K562 (cell line): ENCODE measurements around the gene MPRIP. TPM values are rescaled to one million over a fixed set of nuclear protein-coding genes. Genes with fewer than 3 reads are reported as not detected.

Source experiments
- ATF7 ChIP-seq: fragments of 450-650 bp; IDR thresholded peaks from 2 replicates; pipeline ENCODE4 v1.7.1; 2014; ENCODE audit warnings: mild to moderate bottlenecking, moderate library complexity
- HNRNPH1 ChIP-seq: fragments of 200-400 bp; formaldehyde crosslinking; optimal IDR thresholded peaks from 2 replicates; pipeline ENCODE3; 2017; ENCODE audit warnings: low read depth, mild to moderate bottlenecking, low read length, moderate library complexity
- NR2C1 ChIP-seq, 2 experiments: fragments of 450-650 bp; IDR thresholded peaks; 2 replicates each; pipeline ENCODE4 v1.6.1; 2017; ENCODE audit warnings: mild to moderate bottlenecking in 2 of 2, antibody characterized with exemption in 1 of 2, inconsistent platforms in 1 of 2, missing compliant biosample characterization in 1 of 2, missing genetic modification characterization in 1 of 2
- PHB ChIP-seq: fragments of 250-450 bp; sonication (Bioruptor Pico); IDR thresholded peaks from 2 replicates; pipeline ENCODE4 v1.5.0; 2021
- POLR2H ChIP-seq: IDR thresholded peaks from 2 replicates; pipeline ENCODE4 v1.6.1; 2016; ENCODE audit warnings: missing genetic modification characterization, low read depth, mild to moderate bottlenecking, control low read depth, missing compliant biosample characterization, moderate library complexity
- RBM15 ChIP-seq: fragments of 200-400 bp; formaldehyde crosslinking; IDR thresholded peaks from 2 replicates; pipeline ENCODE4 v1.6.1; 2018; ENCODE audit warnings: mild to moderate bottlenecking, low read length, moderate library complexity; ENCODE audit not compliant: insufficient read depth
- ZFX ChIP-seq: sonication (generic); formaldehyde crosslinking; IDR thresholded peaks from 2 replicates; pipeline ENCODE4 v1.8.0; 2022; ENCODE audit warnings: mild to moderate bottlenecking, missing genetic modification reagents, moderate library complexity
- ZNF175 ChIP-seq: fragments of 200-800 bp; sonication (Bioruptor generic); IDR thresholded peaks from 2 replicates; pipeline ENCODE4 v1.6.1; 2016; ENCODE audit warnings: low read depth, mild to moderate bottlenecking, missing genetic modification characterization, missing compliant biosample characterization
- polyA plus RNA-seq, 8 experiments: library from polyadenylated mRNA; depleted of rRNA in 4 of 8; stranded (reverse) in 5 of 8; unstranded in 3 of 8; fragments of >200 nt; fragmentation: Nextera tagmentation in 2 of 8; fragmentation: Illumina TruSeq in 1 of 8; extraction: Ambion mirVana in 2 of 8; extraction: Trizol in 1 of 8; gene quantifications; 2 replicates each; pipeline versions ENCODE4 v1.2.1 to v1.2.3, GENCODE V29; 2011 to 2014; ENCODE audit warnings: inconsistent platforms in 1 of 8, missing spikeins in 1 of 8
- total RNA-seq, 7 experiments: library from RNA; depleted of rRNA in 6 of 7; stranded (reverse); fragments of >200 nt in 6 of 7; fragmentation: Illumina TruSeq in 2 of 7; extraction: Trizol in 2 of 7; gene quantifications; 2 replicates each; pipeline versions ENCODE4 v1.2.1 to v1.2.3, GENCODE V29; 2011 to 2021; ENCODE audit warnings: low replicate concordance in 1 of 7
- TF ChIP-seq, protein P1 (sequence below): fragments of 250-450 bp; sonication (Bioruptor Pico); IDR thresholded peaks from 2 replicates; pipeline ENCODE4 v1.5.0; 2021; ENCODE audit warnings: mild to moderate bottlenecking, borderline replicate concordance
- TF ChIP-seq, protein P2 (sequence below): fragments of 450-650 bp; IDR thresholded peaks from 2 replicates; pipeline ENCODE4 v1.7.1; 2018; ENCODE audit warnings: mild to moderate bottlenecking, low read depth; ENCODE audit not compliant: partially characterized antibody
- TF ChIP-seq, protein P3 (sequence below): sonication (generic); formaldehyde crosslinking; IDR thresholded peaks from 2 replicates; pipeline ENCODE4 v1.8.1; 2023; ENCODE audit warnings: mild to moderate bottlenecking, missing genetic modification reagents, moderate library complexity
- TF ChIP-seq, protein P4 (sequence below), 2 experiments: fragments of 450-650 bp in 1 of 2; sonication (generic) in 1 of 2; formaldehyde crosslinking in 1 of 2; IDR thresholded peaks in 1 of 2; conservative IDR thresholded peaks in 1 of 2; 2 replicates each; pipeline versions ENCODE4 v1.6.1 to v1.8.1; 2016 to 2023; ENCODE audit warnings: mild to moderate bottlenecking in 2 of 2, moderate library complexity in 2 of 2, inconsistent platforms in 1 of 2, missing genetic modification reagents in 1 of 2

MPRIP gene
- total and polyA plus RNA-seq, 9 of the 15 experiments (the other 6 are each of a cell fraction or from before 2014, with no cell fraction given): 10.0 to 72.6 (median 30.1) TPM

DNA sequence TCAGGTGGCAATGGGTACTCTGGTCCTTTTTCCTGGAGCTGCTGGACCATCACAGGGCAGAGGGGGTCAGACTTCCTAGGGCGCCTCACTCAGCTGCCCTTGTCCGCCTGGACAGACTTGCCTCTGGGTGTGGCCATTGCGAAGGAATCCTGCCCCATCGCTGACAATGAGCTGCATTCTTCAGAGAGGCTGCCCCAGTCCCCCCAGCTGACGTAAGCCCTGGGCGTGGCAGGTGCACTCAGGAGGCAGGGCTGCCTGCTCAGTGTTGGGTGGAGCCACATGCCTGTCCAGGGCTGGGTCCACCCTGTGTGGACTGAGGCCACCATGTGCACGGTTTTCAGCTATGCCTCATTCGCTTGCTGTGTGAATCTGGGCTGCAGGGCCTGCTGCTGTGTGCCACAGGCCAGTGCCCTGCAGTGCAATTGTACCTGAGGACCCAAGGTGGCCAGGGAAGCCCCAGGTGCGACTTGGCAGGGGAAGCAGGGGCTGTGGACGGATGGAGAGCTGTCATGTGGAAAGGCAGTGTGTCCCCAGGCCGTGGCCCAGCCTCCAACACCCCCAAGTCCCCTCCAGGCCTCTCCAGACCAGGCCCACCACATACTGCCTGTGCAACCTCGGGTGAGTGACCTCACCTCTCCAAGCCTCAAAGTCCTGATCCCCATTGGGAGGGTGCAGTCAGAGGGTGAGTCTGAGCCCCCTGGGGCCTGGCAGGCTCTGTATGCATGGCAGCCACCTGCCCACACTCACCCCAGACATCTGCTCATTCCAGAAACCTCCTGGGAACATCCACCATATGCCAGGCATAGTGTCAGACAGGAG is 14.0 kb upstream of the MPRIP start (continued):
- TF ChIP-seq, protein P1, sequence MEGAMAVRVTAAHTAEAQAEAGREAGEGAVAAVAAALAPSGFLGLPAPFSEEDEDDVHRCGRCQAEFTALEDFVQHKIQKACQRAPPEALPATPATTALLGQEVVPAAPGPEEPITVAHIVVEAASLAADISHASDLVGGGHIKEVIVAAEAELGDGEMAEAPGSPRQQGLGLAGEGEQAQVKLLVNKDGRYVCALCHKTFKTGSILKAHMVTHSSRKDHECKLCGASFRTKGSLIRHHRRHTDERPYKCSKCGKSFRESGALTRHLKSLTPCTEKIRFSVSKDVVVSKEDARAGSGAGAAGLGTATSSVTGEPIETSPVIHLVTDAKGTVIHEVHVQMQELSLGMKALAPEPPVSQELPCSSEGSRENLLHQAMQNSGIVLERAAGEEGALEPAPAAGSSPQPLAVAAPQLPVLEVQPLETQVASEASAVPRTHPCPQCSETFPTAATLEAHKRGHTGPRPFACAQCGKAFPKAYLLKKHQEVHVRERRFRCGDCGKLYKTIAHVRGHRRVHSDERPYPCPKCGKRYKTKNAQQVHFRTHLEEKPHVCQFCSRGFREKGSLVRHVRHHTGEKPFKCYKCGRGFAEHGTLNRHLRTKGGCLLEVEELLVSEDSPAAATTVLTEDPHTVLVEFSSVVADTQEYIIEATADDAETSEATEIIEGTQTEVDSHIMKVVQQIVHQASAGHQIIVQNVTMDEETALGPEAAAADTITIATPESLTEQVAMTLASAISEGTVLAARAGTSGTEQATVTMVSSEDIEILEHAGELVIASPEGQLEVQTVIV (CRISPR knock-in tag): no peak
- TF ChIP-seq ATF7 (peak; percentile 85), RBM15 (no peak), NR2C1 (IDR thresholded peaks at IDR 0.05) (no peak), NR2C1 (tag; IDR thresholded peaks at IDR 0.05) (no peak), ZFX (CRISPR knock-in tag) (no peak), HNRNPH1 (no peak), ZNF175 (CRISPR knock-in tag) (no peak), PHB (CRISPR knock-in tag) (no peak), POLR2H (tag) (no peak)
- TF ChIP-seq, protein P2, sequence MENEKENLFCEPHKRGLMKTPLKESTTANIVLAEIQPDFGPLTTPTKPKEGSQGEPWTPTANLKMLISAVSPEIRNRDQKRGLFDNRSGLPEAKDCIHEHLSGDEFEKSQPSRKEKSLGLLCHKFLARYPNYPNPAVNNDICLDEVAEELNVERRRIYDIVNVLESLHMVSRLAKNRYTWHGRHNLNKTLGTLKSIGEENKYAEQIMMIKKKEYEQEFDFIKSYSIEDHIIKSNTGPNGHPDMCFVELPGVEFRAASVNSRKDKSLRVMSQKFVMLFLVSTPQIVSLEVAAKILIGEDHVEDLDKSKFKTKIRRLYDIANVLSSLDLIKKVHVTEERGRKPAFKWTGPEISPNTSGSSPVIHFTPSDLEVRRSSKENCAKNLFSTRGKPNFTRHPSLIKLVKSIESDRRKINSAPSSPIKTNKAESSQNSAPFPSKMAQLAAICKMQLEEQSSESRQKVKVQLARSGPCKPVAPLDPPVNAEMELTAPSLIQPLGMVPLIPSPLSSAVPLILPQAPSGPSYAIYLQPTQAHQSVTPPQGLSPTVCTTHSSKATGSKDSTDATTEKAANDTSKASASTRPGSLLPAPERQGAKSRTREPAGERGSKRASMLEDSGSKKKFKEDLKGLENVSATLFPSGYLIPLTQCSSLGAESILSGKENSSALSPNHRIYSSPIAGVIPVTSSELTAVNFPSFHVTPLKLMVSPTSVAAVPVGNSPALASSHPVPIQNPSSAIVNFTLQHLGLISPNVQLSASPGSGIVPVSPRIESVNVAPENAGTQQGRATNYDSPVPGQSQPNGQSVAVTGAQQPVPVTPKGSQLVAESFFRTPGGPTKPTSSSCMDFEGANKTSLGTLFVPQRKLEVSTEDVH: no peak
- TF ChIP-seq, protein P3, sequence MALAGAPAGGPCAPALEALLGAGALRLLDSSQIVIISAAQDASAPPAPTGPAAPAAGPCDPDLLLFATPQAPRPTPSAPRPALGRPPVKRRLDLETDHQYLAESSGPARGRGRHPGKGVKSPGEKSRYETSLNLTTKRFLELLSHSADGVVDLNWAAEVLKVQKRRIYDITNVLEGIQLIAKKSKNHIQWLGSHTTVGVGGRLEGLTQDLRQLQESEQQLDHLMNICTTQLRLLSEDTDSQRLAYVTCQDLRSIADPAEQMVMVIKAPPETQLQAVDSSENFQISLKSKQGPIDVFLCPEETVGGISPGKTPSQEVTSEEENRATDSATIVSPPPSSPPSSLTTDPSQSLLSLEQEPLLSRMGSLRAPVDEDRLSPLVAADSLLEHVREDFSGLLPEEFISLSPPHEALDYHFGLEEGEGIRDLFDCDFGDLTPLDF (CRISPR knock-in tag): no peak
- TF ChIP-seq, protein P4, sequence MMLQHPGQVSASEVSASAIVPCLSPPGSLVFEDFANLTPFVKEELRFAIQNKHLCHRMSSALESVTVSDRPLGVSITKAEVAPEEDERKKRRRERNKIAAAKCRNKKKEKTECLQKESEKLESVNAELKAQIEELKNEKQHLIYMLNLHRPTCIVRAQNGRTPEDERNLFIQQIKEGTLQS (IDR thresholded peaks at IDR 0.05): peak; percentile 81
- TF ChIP-seq, protein P4 (CRISPR knock-in tag; conservative IDR thresholded peaks at IDR 0.05): no peak
